Neural progenitor cell (in vitro differentiated cells): ENCODE measurements around the gene DOCK7.

Experiments
- CTCF ChIP-seq: fragments of 200-600 bp; sonication (generic); IDR thresholded peaks from 2 replicates; pipeline ENCODE4 v1.5.1; 2017; ENCODE audit warnings: antibody characterized with exemption, mild to moderate bottlenecking
- EZH2phosphoT487 ChIP-seq: fragments of 200-600 bp; sonication (generic); IDR thresholded peaks from 2 replicates; pipeline ENCODE4 v1.6.1; 2017; ENCODE audit warnings: antibody characterized with exemption

DNA sequence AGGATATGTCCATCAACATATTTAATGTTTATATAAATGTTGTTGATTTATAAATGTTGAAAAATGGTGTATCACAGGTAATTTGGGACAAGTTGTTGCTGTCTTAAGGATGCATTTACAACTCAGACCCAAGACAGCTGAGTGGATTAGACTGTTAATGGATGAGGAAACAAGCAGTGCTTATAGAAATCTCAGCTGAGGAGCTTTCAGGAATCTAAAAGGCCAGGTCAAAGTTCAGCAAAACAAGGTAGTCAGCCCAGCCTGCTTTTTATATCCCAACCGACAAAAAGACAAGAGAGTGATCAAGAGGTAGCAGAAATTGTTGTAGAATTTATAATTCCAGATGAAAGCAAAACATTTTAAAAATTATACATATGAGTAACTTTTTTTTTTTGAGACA lies 268.0 kb downstream of the DOCK7 start:
- no peak for TF ChIP-seq EZH2phosphoT487
- TF ChIP-seq CTCF, result no peak
